Prostate gland (tissue), 2 donors: ENCODE data around the gene SLC15A2. TPM values are rescaled to one million over a fixed set of nuclear protein-coding genes. Genes with fewer than 3 reads are reported as not detected.

Experiments
- DNase-seq: peaks from one replicate; pipeline ENCODE4 v3.0.0-alpha.2; 2019; ENCODE audit warnings: low spot score
- H3K27ac ChIP-seq, 2 donors: fragments of 200-600 bp; sonication (generic); 2 replicates each; pipeline ENCODE4 v1.5.1; 2017 to 2019
- H3K27me3 ChIP-seq: fragments of 200-600 bp; sonication (generic); replicated peaks from 2 replicates; pipeline ENCODE4 v1.5.1; 2019; ENCODE audit not compliant: insufficient read depth
- H3K36me3 ChIP-seq, 2 donors: fragments of 200-600 bp; sonication (generic); 1 replicate in 1 of 2; 2 replicates in 1 of 2; pipeline versions ENCODE4 v1.5.1 to v1.8.1; 2017 to 2019
- H3K4me1 ChIP-seq: fragments of 200-600 bp; sonication (generic); replicated peaks from 2 replicates; pipeline ENCODE4 v1.5.1; 2019
- H3K4me3 ChIP-seq, 2 donors: fragments of 200-600 bp; sonication (generic); 2 replicates each; pipeline ENCODE4 v1.5.1; 2017 to 2019
- H3K9me3 ChIP-seq: fragments of 200-600 bp; sonication (generic); 2 replicates; pipeline ENCODE4 v1.5.1; 2017
- CTCF ChIP-seq, 4 experiments: fragments of 200-600 bp in 2 of 4; fragments of 450-650 bp in 2 of 4; sonication (generic) in 2 of 4; IDR thresholded peaks; 1 replicate in 3 of 4; 2 replicates in 1 of 4; pipeline ENCODE4 v1.5.1; 2016 to 2019; ENCODE audit warnings: antibody characterized with exemption in 4 of 4, mild to moderate bottlenecking in 2 of 4, moderate library complexity in 2 of 4
- POLR2A ChIP-seq: fragments of 450-650 bp; IDR thresholded peaks from one replicate; pipeline ENCODE4 v1.6.1; 2016; ENCODE audit warnings: antibody characterized with exemption, mild to moderate bottlenecking
- POLR2AphosphoS5 ChIP-seq: sonication (generic); formaldehyde crosslinking; IDR thresholded peaks from one replicate; pipeline ENCODE4 v1.6.1; 2017; ENCODE audit warnings: antibody characterized with exemption
- WGBS: methylation state at CpG from one replicate; pipeline ENCODE4 v1.1.5; 2018; 5-methylcytosine and 5-hydroxymethylcytosine counted together
- intact Hi-C: fragments of 100-400 bp; cut with DNase I; formaldehyde crosslinking; loops from one replicate; pipeline ENCODE4 v1.14.2; 2022
- total RNA-seq, 2 donors: library from RNA; depleted of rRNA; stranded (reverse); fragments of >200 nt; gene quantifications; one replicate each; pipeline ENCODE4 v1.1.0, GENCODE V29; 2016

The SLC15A2 gene
- total RNA-seq, 2 donors from 2014 or later: 44.1 to 51.1 TPM

GRCh38 chr3:121988146-121988545 is 93.9 kb downstream of the SLC15A2 start:
- Histone ChIP-seq H3K9me3 (no peaks in the 10 kb centered on the region), H3K36me3 (no peaks in the 10 kb centered on the region), H3K4me3 (no peak overlapping the region), H3K4me1 (no peaks in the 10 kb centered on the region), H3K27ac (no peak overlapping the region), H3K27me3 (no peaks in the 10 kb centered on the region)
- WGBS: 82% methylated on average over 2 of the region's 2 CpGs
- intact Hi-C loops: no loop called here
- no peak for DNase-seq
- TF ChIP-seq POLR2A (no peak), CTCF (IDR thresholded peaks at IDR 0.05) (no peak), POLR2AphosphoS5 (no peak)

- no peak for DNase-seq
Observed at GRCh38 chr3:121989943-121990342, 95.7 kb downstream of the SLC15A2 start.

GRCh38 chr3:121992601-121993560 is 98.7 kb downstream of the SLC15A2 start:
- H3K27me3 ChIP-seq: no peaks in the 10 kb centered on the region
- H3K4me3 ChIP-seq: no peak overlapping the region
- DNase-seq: no peak
- intact Hi-C loops: no loop called here
- peaks cover 4% of the 10 kb centered on the region for H3K4me1 ChIP-seq
- no peaks in the 10 kb centered on the region for H3K9me3 ChIP-seq
- H3K36me3 ChIP-seq: no peaks in the 10 kb centered on the region
- TF ChIP-seq CTCF (IDR thresholded peaks at IDR 0.05) (no peak), POLR2A (no peak), POLR2AphosphoS5 (no peak)
- 94% methylated on average over 31 of the region's 31 CpGs for WGBS
- no peak overlapping the region for H3K27ac ChIP-seq

More at GRCh38 chr3:121989943-121990342, 95.7 kb downstream of the SLC15A2 start:
- Histone ChIP-seq H3K4me3 (no peak overlapping the region), H3K27me3 (no peaks in the 10 kb centered on the region), H3K9me3 (no peaks in the 10 kb centered on the region), H3K27ac (no peak overlapping the region), H3K4me1 (no peaks in the 10 kb centered on the region), H3K36me3 (no peaks in the 10 kb centered on the region)
- TF ChIP-seq POLR2A: no peak
- peak in 2 of 4 experiments; percentile 12 to 33 for TF ChIP-seq CTCF (IDR thresholded peaks at IDR 0.05)
- TF ChIP-seq POLR2AphosphoS5: peak; percentile 8
- intact Hi-C loops: no loop called here

Other genes starting within 250 kb of the SLC15A2 start
- 10 to 100 TPM; 14.6 to 27.0 TPM for gene HCLS1, start 233.5 kb upstream of the SLC15A2 start, total RNA-seq
- gene GOLGB1, start 144.7 kb upstream of the SLC15A2 start, total RNA-seq: 100 to 1,000 TPM in 1 of 2 donors, 10 to 100 TPM in 1; 80.3 to 102 TPM
- 10 to 100 TPM; 16.2 to 17.9 TPM for gene IQCB1, start 59.3 kb upstream of the SLC15A2 start, total RNA-seq
- gene EAF2, start 59.2 kb upstream of the SLC15A2 start, total RNA-seq: 10 to 100 TPM; 35.6 to 37.8 TPM
- gene ILDR1, start 127.8 kb downstream of the SLC15A2 start, total RNA-seq: 1 to 10 TPM; 8.0 to 8.3 TPM
- gene CD86, start 161.0 kb downstream of the SLC15A2 start, total RNA-seq: 1 to 10 TPM in 1 of 2 donors, under 1 TPM in 1; 0.68 to 1.2 TPM